Tibial nerve (tissue), 3 donors: ENCODE measurements around the gene PIMREG.

Source experiments
- EP300 ChIP-seq, 2 donors: sonication (generic); formaldehyde crosslinking; IDR thresholded peaks; one replicate each; pipeline ENCODE4 v1.6.1; 2017; ENCODE audit warnings: antibody characterized with exemption in 2 of 2, mild to moderate bottlenecking in 1 of 2
- POLR2A ChIP-seq, 2 donors: fragments of 450-650 bp; IDR thresholded peaks; one replicate each; pipeline ENCODE4 v1.6.1; 2017; ENCODE audit warnings: antibody characterized with exemption in 2 of 2, mild to moderate bottlenecking in 2 of 2, moderate library complexity in 2 of 2

GRCh38 chr17:6457688-6458459 lies 13.6 kb downstream of the PIMREG start:
- TF ChIP-seq EP300 (IDR thresholded peaks at IDR 0.05) (no peak), POLR2A (IDR thresholded peaks at IDR 0.05) (no peak)
